ENCODE data around the gene MTHFSD.

Gene MTHFSD

DNA sequence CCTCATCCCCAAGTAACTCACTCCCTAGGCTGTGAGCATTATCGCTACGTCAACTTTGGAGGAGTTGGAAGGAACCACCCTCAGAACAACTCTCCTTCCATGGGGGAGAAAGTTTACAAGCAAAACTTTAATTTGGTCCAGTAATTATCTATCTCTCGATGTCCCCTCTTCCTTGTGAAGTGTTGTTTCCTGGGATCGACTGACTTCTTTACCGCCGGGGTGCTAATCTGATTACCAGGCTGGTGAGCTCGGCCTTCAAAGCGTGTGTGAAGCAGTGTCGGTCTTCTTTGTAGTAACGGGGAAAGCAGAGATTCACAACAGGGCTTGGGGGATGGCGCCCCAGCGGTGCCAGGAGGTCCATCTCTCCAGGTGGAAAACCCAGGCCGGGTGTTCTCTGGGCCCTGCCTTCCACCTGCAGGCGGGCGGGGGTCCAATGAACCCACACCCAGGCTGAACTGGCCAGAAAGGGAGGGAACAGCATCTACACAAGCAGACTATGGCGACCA lies 59.2 kb downstream of the MTHFSD start:
- Histone ChIP-seq H3K27me3 (ENCODE audit: insufficient read depth, low read length, poor library complexity) (peaks cover 8% of the 10 kb centered on the region), H3K9me3 (ENCODE audit: insufficient read depth, low read length, severe bottlenecking) (no peaks in the 10 kb centered on the region), H3K4me3 (ENCODE audit: low read depth in 1 of 2, low read length in 2 of 2) (no peak overlapping the region), H3K4me1 (ENCODE audit: insufficient read depth, low read length) (no peaks in the 10 kb centered on the region), H3K79me2 (ENCODE audit: insufficient read depth, low read length) (no peaks in the 10 kb centered on the region), H3K9ac (ENCODE audit: low read depth, low read length) (no peak overlapping the region), H3K27ac (ENCODE audit: low read length) (no peak overlapping the region), H3K4me2 (ENCODE audit: insufficient read depth, low read length) (no peak overlapping the region), H4K20me1 (ENCODE audit: insufficient read depth, low read length) (no peaks in the 10 kb centered on the region), H2AFZ (ENCODE audit: low read depth, low read length) (no peak overlapping the region), H3K36me3 (ENCODE audit: insufficient read depth, low read length) (no peaks in the 10 kb centered on the region)
- no peak for TF ChIP-seq EZH2 (IDR thresholded peaks at IDR 0.05; ENCODE audit: borderline replicate concordance, low read depth, low read length, severe bottlenecking)
- TF ChIP-seq, protein P1, sequence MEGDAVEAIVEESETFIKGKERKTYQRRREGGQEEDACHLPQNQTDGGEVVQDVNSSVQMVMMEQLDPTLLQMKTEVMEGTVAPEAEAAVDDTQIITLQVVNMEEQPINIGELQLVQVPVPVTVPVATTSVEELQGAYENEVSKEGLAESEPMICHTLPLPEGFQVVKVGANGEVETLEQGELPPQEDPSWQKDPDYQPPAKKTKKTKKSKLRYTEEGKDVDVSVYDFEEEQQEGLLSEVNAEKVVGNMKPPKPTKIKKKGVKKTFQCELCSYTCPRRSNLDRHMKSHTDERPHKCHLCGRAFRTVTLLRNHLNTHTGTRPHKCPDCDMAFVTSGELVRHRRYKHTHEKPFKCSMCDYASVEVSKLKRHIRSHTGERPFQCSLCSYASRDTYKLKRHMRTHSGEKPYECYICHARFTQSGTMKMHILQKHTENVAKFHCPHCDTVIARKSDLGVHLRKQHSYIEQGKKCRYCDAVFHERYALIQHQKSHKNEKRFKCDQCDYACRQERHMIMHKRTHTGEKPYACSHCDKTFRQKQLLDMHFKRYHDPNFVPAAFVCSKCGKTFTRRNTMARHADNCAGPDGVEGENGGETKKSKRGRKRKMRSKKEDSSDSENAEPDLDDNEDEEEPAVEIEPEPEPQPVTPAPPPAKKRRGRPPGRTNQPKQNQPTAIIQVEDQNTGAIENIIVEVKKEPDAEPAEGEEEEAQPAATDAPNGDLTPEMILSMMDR (IDR thresholded peaks at IDR 0.05; ENCODE audit: borderline replicate concordance, extremely low read depth, low read length, poor library complexity, severe bottlenecking), result no peak
- DNase-seq, result no peak
- no peak for ATAC-seq (ENCODE audit: insufficient read depth, low read depth)

DNA sequence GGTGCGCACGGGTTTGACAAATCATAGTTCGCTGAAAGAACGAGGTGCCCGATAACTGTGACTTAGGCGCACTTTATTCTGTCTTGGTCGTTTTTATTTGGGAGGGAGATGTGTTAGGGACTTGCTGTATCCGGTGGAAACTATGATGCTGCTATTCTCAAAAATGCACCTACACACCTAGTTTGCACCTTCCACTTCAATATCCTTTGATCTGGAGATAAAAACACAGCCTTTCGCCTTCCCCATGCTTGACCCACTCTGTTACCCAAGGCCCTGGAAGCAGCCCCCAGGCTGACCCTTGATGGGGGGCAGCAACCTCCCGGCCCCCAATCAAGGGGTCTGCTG lies 59.7 kb downstream of the MTHFSD start:
- no peak overlapping the region for H3K9ac ChIP-seq (ENCODE audit: low read depth, low read length)
- H3K4me2 ChIP-seq (ENCODE audit: insufficient read depth, low read length), result no peak overlapping the region
- H3K27me3 ChIP-seq (ENCODE audit: insufficient read depth, low read length, poor library complexity), result peaks cover 10% of the 10 kb centered on the region
- H3K36me3 ChIP-seq (ENCODE audit: insufficient read depth, low read length), result no peaks in the 10 kb centered on the region
- DNase-seq, result no peak
- TF ChIP-seq EZH2 (IDR thresholded peaks at IDR 0.05; ENCODE audit: borderline replicate concordance, low read depth, low read length, severe bottlenecking), result no peak
- TF ChIP-seq, protein P1 (IDR thresholded peaks at IDR 0.05; ENCODE audit: borderline replicate concordance, extremely low read depth, low read length, poor library complexity, severe bottlenecking), result no peak
- H4K20me1 ChIP-seq (ENCODE audit: insufficient read depth, low read length), result no peaks in the 10 kb centered on the region
- no peak overlapping the region for H3K4me3 ChIP-seq (ENCODE audit: low read depth in 1 of 2, low read length in 2 of 2)
- H3K4me1 ChIP-seq (ENCODE audit: insufficient read depth, low read length), result no peaks in the 10 kb centered on the region
- ATAC-seq (ENCODE audit: insufficient read depth, low read depth), result no peak
- no peak overlapping the region for H3K27ac ChIP-seq (ENCODE audit: low read length)
- H2AFZ ChIP-seq (ENCODE audit: low read depth, low read length), result no peak overlapping the region
- no peaks in the 10 kb centered on the region for H3K9me3 ChIP-seq (ENCODE audit: insufficient read depth, low read length, severe bottlenecking)
- no peaks in the 10 kb centered on the region for H3K79me2 ChIP-seq (ENCODE audit: insufficient read depth, low read length)

DNA sequence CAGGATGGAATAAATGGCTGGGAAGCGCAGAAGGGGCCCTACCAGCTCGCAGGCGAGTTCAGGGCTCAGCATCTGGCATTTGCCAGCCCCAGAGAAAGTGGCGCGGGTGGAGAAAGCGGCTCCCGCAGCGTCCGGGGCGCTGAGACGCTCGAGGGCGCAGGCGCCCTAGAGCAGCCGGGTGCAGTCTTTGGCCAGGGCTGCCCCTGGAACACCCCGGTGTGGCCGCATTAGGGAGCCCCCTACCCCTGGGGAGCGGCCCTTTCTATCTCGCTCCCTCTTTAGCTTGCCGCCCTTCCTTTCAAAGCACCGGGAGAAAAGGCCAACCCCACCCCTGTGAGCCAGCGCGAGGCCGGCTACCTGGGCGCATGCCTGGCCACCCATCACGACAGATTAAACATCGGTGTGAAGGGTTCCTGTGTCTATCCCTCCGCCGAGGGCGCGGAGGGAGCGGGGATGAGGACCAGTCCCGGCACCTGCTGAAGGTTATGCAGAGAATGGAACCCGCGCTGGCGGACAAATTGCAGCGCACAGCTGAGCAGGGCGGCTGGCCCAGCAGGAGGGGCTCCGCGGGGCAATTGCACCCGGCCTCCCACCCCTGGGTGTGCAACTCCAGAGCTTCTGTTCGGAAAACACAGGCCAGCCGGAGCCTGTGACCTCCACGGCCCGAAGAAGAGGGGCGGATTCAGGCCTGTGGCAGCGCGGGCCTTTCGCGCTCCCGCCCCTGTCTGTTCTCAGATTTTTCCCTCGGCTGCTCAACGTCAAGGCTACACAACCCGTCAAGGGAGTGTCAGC lies 60.3 kb downstream of the MTHFSD start:
- Histone ChIP-seq H3K36me3 (ENCODE audit: insufficient read depth, low read length) (no peaks in the 10 kb centered on the region), H3K9ac (ENCODE audit: low read depth, low read length) (no peak overlapping the region), H2AFZ (ENCODE audit: low read depth, low read length) (no peak overlapping the region), H3K79me2 (ENCODE audit: insufficient read depth, low read length) (no peaks in the 10 kb centered on the region), H3K27me3 (ENCODE audit: insufficient read depth, low read length, poor library complexity) (peaks cover 10% of the 10 kb centered on the region), H3K27ac (ENCODE audit: low read length) (no peak overlapping the region), H3K4me1 (ENCODE audit: insufficient read depth, low read length) (no peaks in the 10 kb centered on the region), H3K4me2 (ENCODE audit: insufficient read depth, low read length) (no peak overlapping the region), H3K4me3 (ENCODE audit: low read depth in 1 of 2, low read length in 2 of 2) (no peak overlapping the region), H3K9me3 (ENCODE audit: insufficient read depth, low read length, severe bottlenecking) (no peaks in the 10 kb centered on the region), H4K20me1 (ENCODE audit: insufficient read depth, low read length) (no peaks in the 10 kb centered on the region)
- TF ChIP-seq, protein P1 (IDR thresholded peaks at IDR 0.05; ENCODE audit: borderline replicate concordance, extremely low read depth, low read length, poor library complexity, severe bottlenecking), result no peak
- no peak for TF ChIP-seq EZH2 (IDR thresholded peaks at IDR 0.05; ENCODE audit: borderline replicate concordance, low read depth, low read length, severe bottlenecking)
- ATAC-seq (ENCODE audit: insufficient read depth, low read depth) (no peak), DNase-seq (no peak)

Data from DND-41 (cell line).